ENCODE results near the gene MUS81. TPM values are rescaled to one million over a fixed set of nuclear protein-coding genes. Genes with fewer than 3 reads are reported as not detected.

The MUS81 gene
- total RNA-seq, 1 donor from 2014 or later, result 36.8 TPM

- no peaks in the 10 kb centered on the region for H3K9me3 Mint-ChIP-seq
- Histone ChIP-seq H2AFZ (replicated peaks) (no peak overlapping the region), H3K36me3 (no peaks in the 10 kb centered on the region), H3K4me3 (no peak overlapping the region), H3K27ac (no peak overlapping the region), H3K9me3 (ENCODE audit: low read depth) (no peaks in the 10 kb centered on the region), H3K4me1 (peaks cover 10% of the 10 kb centered on the region), H3K79me2 (ENCODE audit: low read depth) (peaks cover 21% of the 10 kb centered on the region), H3K27me3 (no peaks in the 10 kb centered on the region), H3F3A (ENCODE audit: low read depth) (no peaks in the 10 kb centered on the region), H3K4me2 (no peak overlapping the region), H3K9ac (no peak overlapping the region), H4K20me1 (ENCODE audit: low read depth) (peaks cover 9% of the 10 kb centered on the region)
- TF ChIP-seq EZH2phosphoT487 (IDR thresholded peaks at IDR 0.05) (no peak), EZH2 (IDR thresholded peaks at IDR 0.05) (no peak), CTCF (IDR thresholded peaks at IDR 0.05) (no peak)
- H3K36me3 Mint-ChIP-seq, result peaks cover 5% of the 10 kb centered on the region
- H3K4me3 Mint-ChIP-seq, result peak overlapping the region; percentile 92
- H3K4me1 Mint-ChIP-seq, result peaks cover 30% of the 10 kb centered on the region
- peaks cover 3% of the 10 kb centered on the region for H3K27me3 Mint-ChIP-seq (ENCODE audit: insufficient read depth, low read depth)
- no peak overlapping the region for H3K27ac Mint-ChIP-seq
- DNase-seq (ENCODE audit: low spot score), result no peak
Measured at GRCh38 chr11:65915821-65916251, 55.6 kb downstream of the MUS81 start.

Other genes with a start within 250 kb of the MUS81 start
- gene MAP3K11, start 246.2 kb upstream of the MUS81 start, total RNA-seq (ENCODE audit: low replicate concordance), result 9.9 and 42.0 TPM in 2 replicates
- gene PCNX3, start 244.7 kb upstream of the MUS81 start, total RNA-seq (ENCODE audit: low replicate concordance), result 6.6 and 19.3 TPM in 2 replicates
- gene SIPA1, start 222.3 kb upstream of the MUS81 start, total RNA-seq (ENCODE audit: low replicate concordance), result 4.7 and 16.4 TPM in 2 replicates
- 11.0 and 14.7 TPM in 2 replicates for gene RELA, start 197.5 kb upstream of the MUS81 start, total RNA-seq (ENCODE audit: low replicate concordance)
- gene KAT5, start 148.2 kb upstream of the MUS81 start, total RNA-seq (ENCODE audit: low replicate concordance), result 21.0 and 41.7 TPM in 2 replicates
- 23.4 and 53.3 TPM in 2 replicates for gene RNASEH2C, start 139.6 kb upstream of the MUS81 start, total RNA-seq (ENCODE audit: low replicate concordance)
- 3.6 and 13.8 TPM in 2 replicates for gene AP5B1, start 79.5 kb upstream of the MUS81 start, total RNA-seq (ENCODE audit: low replicate concordance)
- 0.12 TPM in 1 of 2 replicates, not detected in the other for gene OVOL1, start 73.4 kb upstream of the MUS81 start, total RNA-seq (ENCODE audit: low replicate concordance)
- 1.4 and 3.0 TPM in 2 replicates for gene SNX32, start 26.5 kb upstream of the MUS81 start, total RNA-seq (ENCODE audit: low replicate concordance)
- 704 and 971 TPM in 2 replicates for gene CFL1, start 2.3 kb upstream of the MUS81 start, total RNA-seq (ENCODE audit: low replicate concordance)
- gene EFEMP2, start 12.4 kb downstream of the MUS81 start, total RNA-seq (ENCODE audit: low replicate concordance), result 9.2 and 25.1 TPM in 2 replicates
- gene CTSW, start 19.4 kb downstream of the MUS81 start, total RNA-seq (ENCODE audit: low replicate concordance), result not detected in 2 replicates
- gene FIBP, start 28.0 kb downstream of the MUS81 start, total RNA-seq (ENCODE audit: low replicate concordance), result 92.1 and 113 TPM in 2 replicates
- 3.9 and 23.1 TPM in 2 replicates for gene CCDC85B, start 30.2 kb downstream of the MUS81 start, total RNA-seq (ENCODE audit: low replicate concordance)
- not detected in 2 replicates for gene FOSL1, start 40.0 kb downstream of the MUS81 start, total RNA-seq (ENCODE audit: low replicate concordance)
- gene C11orf68, start 58.6 kb downstream of the MUS81 start, total RNA-seq (ENCODE audit: low replicate concordance), result 6.9 and 22.4 TPM in 2 replicates
- 51.0 and 74.8 TPM in 2 replicates for gene DRAP1, start 59.0 kb downstream of the MUS81 start, total RNA-seq (ENCODE audit: low replicate concordance)
- 3.0 and 7.3 TPM in 2 replicates for gene TSGA10IP, start 85.0 kb downstream of the MUS81 start, total RNA-seq (ENCODE audit: low replicate concordance)
- gene SART1, start 101.3 kb downstream of the MUS81 start, total RNA-seq (ENCODE audit: low replicate concordance), result 8.6 and 39.5 TPM in 2 replicates
- gene EIF1AD, start 141.7 kb downstream of the MUS81 start, total RNA-seq (ENCODE audit: low replicate concordance), result 22.2 and 26.3 TPM in 2 replicates
- gene BANF1, start 142.1 kb downstream of the MUS81 start, total RNA-seq (ENCODE audit: low replicate concordance), result 39.8 and 80.9 TPM in 2 replicates
- gene CST6, start 151.6 kb downstream of the MUS81 start, total RNA-seq (ENCODE audit: low replicate concordance), result 0.50 TPM in 1 of 2 replicates, not detected in the other
- gene CATSPER1, start 166.0 kb downstream of the MUS81 start, total RNA-seq (ENCODE audit: low replicate concordance), result not detected in 2 replicates
- 8.5 and 35.9 TPM in 2 replicates for gene GAL3ST3, start 188.7 kb downstream of the MUS81 start, total RNA-seq (ENCODE audit: low replicate concordance)
- gene SF3B2, start 191.9 kb downstream of the MUS81 start, total RNA-seq (ENCODE audit: low replicate concordance), result 177 and 198 TPM in 2 replicates
- 13.4 and 15.2 TPM in 2 replicates for gene PACS1, start 209.8 kb downstream of the MUS81 start, total RNA-seq (ENCODE audit: low replicate concordance)